IMR-90 (cell line): ENCODE results near the gene RDH13. TPM values are rescaled to one million over a fixed set of nuclear protein-coding genes. Genes with fewer than 3 reads are reported as not detected.

ENCODE experiments used
- ATAC-seq: fragments of 200-7000 bp; cut with Tn5 transposase; 2 replicates; pipeline ENCODE4 v1.9.1; 2020; ENCODE audit warnings: low read depth, mild to moderate bottlenecking, moderate library complexity
- BruUV-seq: library from RNA; stranded (reverse); fragments of 400-500 nt; replicated peaks from 2 replicates; lab custom pipeline; 2021; lab: Mats Ljungman, UMichigan
- CTCF ChIA-PET: fragments of 300-600 bp; formaldehyde crosslinking; extraction: SDS; loops from one replicate; lab custom pipeline; 2021; ENCODE audit warnings: antibody characterized with exemption; lab: Yijun Ruan, JAX
- POLR2A ChIA-PET: fragments of 300-600 bp; sonication (Branson Sonifier 250); formaldehyde crosslinking; loops from one replicate; lab custom pipeline; 2022; ENCODE audit warnings: antibody characterized with exemption; ENCODE audit not compliant: unreplicated experiment; lab: Charles Lee
- DNase-seq: peaks from one replicate; pipeline ENCODE4 v3.0.0; 2013
- H2AFZ ChIP-seq: replicated peaks from 2 replicates; pipeline ENCODE3; 2013; ENCODE audit warnings: low read length, mild to moderate bottlenecking; ENCODE audit not compliant: poor library complexity
- H2AK5ac ChIP-seq: 2 replicates; pipeline ENCODE4 v1.6.1; 2013; ENCODE audit warnings: low read depth, low read length, inconsistent platforms
- H2AK9ac ChIP-seq: replicated peaks from 2 replicates; pipeline ENCODE3; 2013; ENCODE audit warnings: mild to moderate bottlenecking, low read depth, low read length, moderate library complexity; ENCODE audit not compliant: poor library complexity
- H2BK120ac ChIP-seq: 2 replicates; pipeline ENCODE4 v1.6.1; 2013; ENCODE audit warnings: low read depth, low read length, inconsistent platforms
- H2BK15ac ChIP-seq: 3 replicates; pipeline ENCODE4 v1.6.1; 2013; ENCODE audit warnings: low read depth, low read length, inconsistent platforms
- H2BK20ac ChIP-seq: 2 replicates; pipeline ENCODE4 v1.6.1; 2013; ENCODE audit warnings: low read depth, mild to moderate bottlenecking, inconsistent platforms, low read length, moderate library complexity
- H2BK5ac ChIP-seq: 2 replicates; pipeline ENCODE4 v1.6.1; 2013; ENCODE audit warnings: mild to moderate bottlenecking, low read depth, low read length, inconsistent platforms; ENCODE audit not compliant: poor library complexity, severe bottlenecking
- H3K14ac ChIP-seq: replicated peaks from 2 replicates; pipeline ENCODE4 v1.6.1; 2013; ENCODE audit warnings: low read depth, low read length, inconsistent platforms
- H3K18ac ChIP-seq: 2 replicates; pipeline ENCODE4 v1.6.1; 2013; ENCODE audit warnings: low read depth, low read length, control low read depth
- H3K23ac ChIP-seq: 2 replicates; pipeline ENCODE4 v1.6.1; 2013; ENCODE audit warnings: low read depth, low read length, inconsistent platforms
- H3K27ac ChIP-seq: 2 replicates; pipeline ENCODE4 v1.5.1; 2013; ENCODE audit warnings: mild to moderate bottlenecking, control low read depth, low read length; ENCODE audit not compliant: insufficient read depth
- H3K27me3 ChIP-seq: 2 replicates; pipeline ENCODE4 v1.6.1; 2013; ENCODE audit warnings: low read length; ENCODE audit not compliant: control insufficient read depth, insufficient read depth
- H3K36me3 ChIP-seq: 2 replicates; pipeline ENCODE4 v1.6.1; 2013; ENCODE audit warnings: low read length, mixed read lengths; ENCODE audit not compliant: control insufficient read depth, insufficient read depth
- H3K4ac ChIP-seq: 2 replicates; pipeline ENCODE4 v1.6.1; 2013; ENCODE audit warnings: low read depth, low read length, inconsistent platforms
- H3K4me1 ChIP-seq: 2 replicates; pipeline ENCODE4 v1.6.1; 2013; ENCODE audit warnings: low read length, mixed read lengths; ENCODE audit not compliant: control insufficient read depth, insufficient read depth
- H3K4me2 ChIP-seq: 2 replicates; pipeline ENCODE4 v1.6.1; 2013; ENCODE audit warnings: low read depth, mild to moderate bottlenecking, control low read depth, low read length, moderate library complexity
- H3K4me3 ChIP-seq: 2 replicates; pipeline ENCODE4 v1.5.1; 2013; ENCODE audit warnings: low read depth, mild to moderate bottlenecking, control low read depth, low read length, moderate library complexity; ENCODE audit not compliant: insufficient read depth
- H3K56ac ChIP-seq: 2 replicates; pipeline ENCODE4 v1.6.1; 2013; ENCODE audit warnings: low read length, inconsistent platforms; ENCODE audit not compliant: insufficient read depth; ENCODE audit errors: extremely low read depth
- H3K79me1 ChIP-seq, 2 experiments: 2 replicates each; pipeline ENCODE4 v1.6.1; 2013; ENCODE audit warnings: low read length in 2 of 2, inconsistent platforms in 1 of 2, low read depth in 1 of 2
- H3K9ac ChIP-seq: 2 replicates; pipeline ENCODE4 v1.6.1; 2013; ENCODE audit warnings: low read depth, low read length, control low read depth
- H3K9me1 ChIP-seq: 2 replicates; pipeline ENCODE4 v1.6.1; 2013; ENCODE audit warnings: low read length, inconsistent platforms; ENCODE audit not compliant: insufficient read depth
- H3K9me3 ChIP-seq: 2 replicates; pipeline ENCODE4 v1.6.1; 2013; ENCODE audit warnings: low read length; ENCODE audit not compliant: control insufficient read depth, insufficient read depth
- H4K20me1 ChIP-seq: 2 replicates; pipeline ENCODE4 v1.6.1; 2013; ENCODE audit warnings: low read length, inconsistent platforms; ENCODE audit not compliant: insufficient read depth
- H4K5ac ChIP-seq: 2 replicates; pipeline ENCODE4 v1.6.1; 2013; ENCODE audit warnings: mild to moderate bottlenecking, low read depth, low read length, control low read depth
- H4K8ac ChIP-seq, 2 experiments: 2 replicates each; pipeline ENCODE4 v1.6.1; 2013; ENCODE audit warnings: low read depth in 2 of 2, low read length in 2 of 2, control low read depth in 1 of 2, inconsistent platforms in 1 of 2
- H4K91ac ChIP-seq: 2 replicates; pipeline ENCODE4 v1.6.1; 2013; ENCODE audit warnings: low read depth, low read length, inconsistent platforms; ENCODE audit not compliant: insufficient read depth
- CHD1 ChIP-seq: IDR thresholded peaks from 2 replicates; pipeline ENCODE4 v1.6.1; 2012; ENCODE audit warnings: low read depth, low read length, improper control_type of control experiment
- FOS ChIP-seq: fragments of 150-350 bp; IDR thresholded peaks from 2 replicates; pipeline ENCODE4 v1.6.1; 2016; ENCODE audit warnings: low read depth, low read length
- MAZ ChIP-seq: IDR thresholded peaks from 2 replicates; pipeline ENCODE4 v1.6.1; 2012; ENCODE audit warnings: low read depth, mild to moderate bottlenecking, low read length, improper control_type of control experiment, moderate library complexity, borderline replicate concordance
- NFE2L2 ChIP-seq: fragments of 150-350 bp; IDR thresholded peaks from 2 replicates; pipeline ENCODE4 v1.6.1; 2016; ENCODE audit warnings: low read depth, mild to moderate bottlenecking, low read length
- RAD21 ChIP-seq: IDR thresholded peaks from 2 replicates; pipeline ENCODE4 v1.6.1; 2012; ENCODE audit warnings: low read length, improper control_type of control experiment
- RFX5 ChIP-seq: IDR thresholded peaks from 2 replicates; pipeline ENCODE4 v1.8.0; 2012; ENCODE audit warnings: low read depth, mild to moderate bottlenecking, low read length, moderate library complexity
- SMC3 ChIP-seq: fragments of 150-350 bp; IDR thresholded peaks from 2 replicates; pipeline ENCODE4 v1.6.1; 2016; ENCODE audit warnings: low read depth, mild to moderate bottlenecking, antibody characterized with exemption, low read length, moderate library complexity
- USF2 ChIP-seq: fragments of 150-350 bp; IDR thresholded peaks from 2 replicates; pipeline ENCODE4 v1.6.1; 2017; ENCODE audit warnings: mild to moderate bottlenecking, antibody characterized with exemption, low read length, low read depth
- WGBS, 2 experiments: methylation state at CpG; one replicate each; pipeline versions ENCODE4 v1.1.5 to v1.1.7; 2013; ENCODE audit warnings: missing lambda C conversion rate in 2 of 2; ENCODE audit not compliant: insufficient read length in 1 of 2; ENCODE audit errors: extremely low coverage in 2 of 2; 5-methylcytosine and 5-hydroxymethylcytosine counted together
- dilution Hi-C: fragments of 300-500 bp; cut with HindIII; formaldehyde crosslinking; loops from one replicate; pipeline ENCODE4 v1.14.3; 2018; ENCODE audit warnings: low sequenced_read_pairs; ENCODE audit not compliant: unreplicated experiment
- in situ Hi-C: fragments of 300-500 bp; cut with MboI; formaldehyde crosslinking; loops from 3 replicates; pipeline ENCODE4 v1.14.3; 2019; ENCODE audit warnings: low sequenced_read_pairs, inconsistent platforms, mixed read lengths
- intact Hi-C: fragments of 100-400 bp; cut with micrococcal nuclease; formaldehyde crosslinking; loops from 2 replicates; pipeline ENCODE4 v1.10.0; 2022
- polyA plus RNA-seq, 3 experiments: library from polyadenylated mRNA; depleted of rRNA; stranded (reverse); fragments of >200 nt; gene quantifications; 2 replicates each; pipeline ENCODE4 v1.2.3, GENCODE V29; 2012; ENCODE audit warnings: low replicate concordance in 1 of 3
- total RNA-seq: library from RNA; depleted of rRNA; stranded (reverse); fragments of >200 nt; gene quantifications from 2 replicates; pipeline ENCODE4 v1.2.3, GENCODE V29; 2012

RDH13 gene
- total and polyA plus RNA-seq, 2 of the 4 experiments (the other 2 are of a cell fraction), result 7.5 to 7.8 TPM

GRCh38 chr19:55097864-55098715, 35.1 kb upstream of the RDH13 start:
- POLR2A ChIA-PET, result no interaction called here
- peaks cover 5 to 21% of the 10 kb centered on the region in 2 experiments for H3K79me1 ChIP-seq
- no peaks in the 10 kb centered on the region for H3K4me1 ChIP-seq
- H4K20me1 ChIP-seq, result peaks cover 3% of the 10 kb centered on the region
- H2BK20ac ChIP-seq, result no peak overlapping the region
- H2BK5ac ChIP-seq, result no peak overlapping the region
- H3K4ac ChIP-seq, result no peak overlapping the region
- in situ Hi-C loops (no loop called here), intact Hi-C loops (no loop called here), dilution Hi-C loops (no loop called here)
- H3K18ac ChIP-seq, result no peak overlapping the region
- H2BK120ac ChIP-seq, result no peak overlapping the region
- H3K4me3 ChIP-seq, result no peak overlapping the region
- CTCF ChIA-PET, result interaction anchor here (1.0 kb wide), 1 partner anchor 9 kb away, joined by 3 read pairs; no protein-coding TSS in a partner anchor
- no peaks in the 10 kb centered on the region for H3K27me3 ChIP-seq
- no peak overlapping the region for H3K9ac ChIP-seq
- H2AK9ac ChIP-seq, result no peak overlapping the region
- no peak for ATAC-seq
- no peak overlapping the region for H4K8ac ChIP-seq
- BruUV-seq, result no TSS peak
- H4K5ac ChIP-seq, result no peak overlapping the region
- no peaks in the 10 kb centered on the region; the same call in 1 of the 2 replicates for H3K9me3 ChIP-seq
- no peak overlapping the region for H2BK15ac ChIP-seq
- DNase-seq, result no peak
- H3K4me2 ChIP-seq, result no peak overlapping the region
- H3K9me1 ChIP-seq, result no peaks in the 10 kb centered on the region
- H3K14ac ChIP-seq, result no peak overlapping the region
- H3K23ac ChIP-seq, result no peak overlapping the region
- no peak overlapping the region for H3K56ac ChIP-seq
- no peak overlapping the region for H3K27ac ChIP-seq
- WGBS, 2 experiments, result 97% methylated on average over 10 of the region's 23 CpGs; no CpG with 5 or more reads in 1 of the 2 experiments
- H2AFZ ChIP-seq, result no peak overlapping the region
- H4K91ac ChIP-seq, result no peak overlapping the region
- H2AK5ac ChIP-seq, result no peak overlapping the region
- H3K36me3 ChIP-seq, result peaks cover 32% of the 10 kb centered on the region
- TF ChIP-seq RAD21 (no peak), SMC3 (no peak), CHD1 (no peak), USF2 (no peak), FOS (no peak), MAZ (no peak), RFX5 (no peak), NFE2L2 (no peak)
